SK-N-SH (cell line): ENCODE measurements around the gene UFSP2. TPM values are rescaled to one million over a fixed set of nuclear protein-coding genes. Genes with fewer than 3 reads are reported as not detected.

ENCODE experiments used
- CTCF ChIA-PET: fragments of 300-600, 350-600 bp; formaldehyde crosslinking; extraction: SDS; loops from one replicate; lab custom pipeline; 2021; lab: Yijun Ruan, JAX
- POLR2A ChIA-PET: fragments of 350-600 bp; sonication (Branson Sonifier 250); formaldehyde crosslinking; extraction: SDS; loops from one replicate; lab custom pipeline; 2020; ENCODE audit warnings: antibody characterized with exemption, inconsistent platforms; lab: Yijun Ruan, JAX
- DNase-seq: peaks from one replicate; pipeline ENCODE4 v3.0.0; 2012
- H2AFZ ChIP-seq: fragments of 200-600 bp; sonication (generic); 2 replicates; pipeline ENCODE4 v1.8.1; 2016; ENCODE audit warnings: antibody characterized with exemption, mild to moderate bottlenecking, low read depth
- H3F3A ChIP-seq: fragments of 200-600 bp; sonication (generic); replicated peaks from 2 replicates; pipeline ENCODE3; 2016; ENCODE audit warnings: antibody characterized with exemption, mild to moderate bottlenecking; ENCODE audit not compliant: insufficient read depth
- H3K27ac ChIP-seq, 2 experiments: fragments of 200-500 bp in 1 of 2; fragments of 200-600 bp in 1 of 2; sonication (Bioruptor generic) in 1 of 2; sonication (generic), shearing (Covaris generic) in 1 of 2; 2 replicates each; pipeline versions ENCODE4 v1.5.1 to v1.6.1; 2014 to 2016; ENCODE audit warnings: low read depth in 2 of 2, inconsistent platforms in 1 of 2, low read length in 1 of 2, mild to moderate bottlenecking in 1 of 2, mixed read lengths in 1 of 2
- H3K27me3 ChIP-seq: fragments of 200-600 bp; sonication (generic), shearing (Covaris generic); 2 replicates; pipeline ENCODE4 v1.6.1; 2016; ENCODE audit warnings: mixed run types; ENCODE audit not compliant: insufficient read depth
- H3K36me3 ChIP-seq, 2 experiments: fragments of 200-500 bp in 1 of 2; fragments of 200-600 bp in 1 of 2; sonication (Bioruptor generic) in 1 of 2; sonication (generic) in 1 of 2; replicated peaks in 1 of 2; 2 replicates each; pipeline versions ENCODE3 to v1.5.1; 2014 to 2016; ENCODE audit warnings: low read length in 1 of 2, mild to moderate bottlenecking in 1 of 2; ENCODE audit not compliant: insufficient read depth in 2 of 2, control insufficient read depth in 1 of 2
- H3K4me1 ChIP-seq, 2 experiments: fragments of 200-500 bp in 1 of 2; fragments of 200-600 bp in 1 of 2; sonication (Bioruptor generic) in 1 of 2; sonication (generic), shearing (Covaris generic) in 1 of 2; 2 replicates each; pipeline versions ENCODE4 v1.5.1 to v1.6.1; 2014 to 2016; ENCODE audit warnings: low read depth in 1 of 2, low read length in 1 of 2, mixed run types in 1 of 2; ENCODE audit not compliant: insufficient read depth in 2 of 2, control insufficient read depth in 1 of 2
- H3K4me2 ChIP-seq: fragments of 200-600 bp; sonication (generic), shearing (Covaris generic); 2 replicates; pipeline ENCODE4 v1.6.1; 2017; ENCODE audit warnings: mixed run types
- H3K4me3 ChIP-seq, 2 experiments: fragments of 200-500 bp in 1 of 2; fragments of 200-600 bp in 1 of 2; sonication (Bioruptor generic) in 1 of 2; sonication (generic), shearing (Covaris generic) in 1 of 2; 2 replicates each; pipeline versions ENCODE4 v1.5.1 to v1.8.1; 2014 to 2016; ENCODE audit warnings: low read depth in 2 of 2, inconsistent platforms in 1 of 2, low read length in 1 of 2, mild to moderate bottlenecking in 1 of 2, mixed read lengths in 1 of 2, moderate library complexity in 1 of 2
- H3K79me2 ChIP-seq: fragments of 200-600 bp; sonication (generic); 2 replicates; pipeline ENCODE4 v1.8.1; 2017; ENCODE audit warnings: mild to moderate bottlenecking; ENCODE audit not compliant: insufficient read depth
- H3K9ac ChIP-seq: fragments of 200-600 bp; sonication (generic); 2 replicates; pipeline ENCODE4 v1.6.1; 2017; ENCODE audit warnings: mixed run types
- H3K9me2 ChIP-seq: fragments of 200-600 bp; sonication (generic); 2 replicates; pipeline ENCODE4 v1.6.1; 2017; ENCODE audit warnings: mixed run types
- H3K9me3 ChIP-seq: fragments of 200-600 bp; sonication (generic); 2 replicates; pipeline ENCODE4 v1.6.1; 2017; ENCODE audit warnings: mixed run types, mild to moderate bottlenecking, moderate library complexity
- H4K20me1 ChIP-seq: fragments of 200-600 bp; sonication (generic); 2 replicates; pipeline ENCODE4 v1.6.1; 2017; ENCODE audit warnings: mild to moderate bottlenecking, mixed run types; ENCODE audit not compliant: insufficient read depth
- ELF1 ChIP-seq: IDR thresholded peaks from 2 replicates; pipeline ENCODE4 v1.4.0; 2012
- EP300 ChIP-seq, 2 experiments: IDR thresholded peaks; 2 replicates each; pipeline versions ENCODE4 v1.4.0 to v1.6.1; 2012; ENCODE audit warnings: borderline replicate concordance in 1 of 2, low read depth in 1 of 2, low read length in 1 of 2
- EZH2phosphoT487 ChIP-seq: fragments of 200-600 bp; sonication (generic); IDR thresholded peaks from 2 replicates; pipeline ENCODE4 v1.6.1; 2017; ENCODE audit warnings: low read depth, mixed run types, mild to moderate bottlenecking, antibody characterized with exemption, moderate library complexity, borderline replicate concordance
- FOSL2 ChIP-seq: IDR thresholded peaks from 2 replicates; pipeline ENCODE4 v1.4.0; 2012; ENCODE audit warnings: low read depth, mild to moderate bottlenecking, moderate library complexity, borderline replicate concordance
- FOXM1 ChIP-seq: IDR thresholded peaks from 2 replicates; pipeline ENCODE4 v1.4.0; 2012; ENCODE audit warnings: low read depth, mild to moderate bottlenecking
- GATA2 ChIP-seq: sonication (generic); formaldehyde crosslinking; IDR thresholded peaks from 2 replicates; pipeline ENCODE4 v1.5.0; 2020; ENCODE audit warnings: mild to moderate bottlenecking, missing genetic modification reagents
- MEF2A ChIP-seq: IDR thresholded peaks from 2 replicates; pipeline ENCODE4 v1.4.0; 2012; ENCODE audit warnings: low read depth, borderline replicate concordance
- NFIC ChIP-seq: IDR thresholded peaks from 2 replicates; pipeline ENCODE4 v1.4.0; 2012; ENCODE audit warnings: borderline replicate concordance
- RAD21 ChIP-seq: IDR thresholded peaks from 2 replicates; pipeline ENCODE4 v1.6.1; 2012; ENCODE audit warnings: mild to moderate bottlenecking, low read length
- RFX5 ChIP-seq: IDR thresholded peaks from 2 replicates; pipeline ENCODE4 v1.6.1; 2012; ENCODE audit warnings: mild to moderate bottlenecking, improper control_type of control experiment, low read length
- RXRA ChIP-seq: IDR thresholded peaks from 2 replicates; pipeline ENCODE4 v1.4.0; 2012; ENCODE audit warnings: low read depth, mild to moderate bottlenecking, borderline replicate concordance
- SIN3A ChIP-seq: IDR thresholded peaks from 2 replicates; pipeline ENCODE4 v1.6.1; 2012; ENCODE audit warnings: low read depth, mild to moderate bottlenecking, low read length, moderate library complexity, borderline replicate concordance
- TAF1 ChIP-seq: IDR thresholded peaks from 2 replicates; pipeline ENCODE4 v1.6.1; 2012; ENCODE audit warnings: low read depth, mild to moderate bottlenecking, low read length, moderate library complexity, borderline replicate concordance
- YY1 ChIP-seq: IDR thresholded peaks from 2 replicates; pipeline ENCODE4 v1.4.0; 2012; ENCODE audit warnings: low read depth, mild to moderate bottlenecking
- WGBS: methylation state at CpG from one replicate; pipeline ENCODE4 v1.1.6; 2017; ENCODE audit warnings: low lambda C conversion rate; 5-methylcytosine and 5-hydroxymethylcytosine counted together
- polyA plus RNA-seq, 3 experiments: library from polyadenylated mRNA; depleted of rRNA; stranded (reverse); fragments of >200 nt; gene quantifications; 2 replicates each; pipeline ENCODE4 v1.2.3, GENCODE V29; 2012
- TF ChIP-seq, protein P1 (sequence below): IDR thresholded peaks from 2 replicates; pipeline ENCODE4 v1.4.0; 2012; ENCODE audit warnings: low read depth
- TF ChIP-seq, protein P2 (sequence below): IDR thresholded peaks from 2 replicates; pipeline ENCODE4 v1.4.0; 2012; ENCODE audit warnings: low read depth, borderline replicate concordance
- TF ChIP-seq, protein P3 (sequence below): IDR thresholded peaks from 2 replicates; pipeline ENCODE4; 2012

The UFSP2 gene
- polyA plus RNA-seq, 1 of the 3 experiments (the other 2 are of a cell fraction): 15.5 TPM

DNA sequence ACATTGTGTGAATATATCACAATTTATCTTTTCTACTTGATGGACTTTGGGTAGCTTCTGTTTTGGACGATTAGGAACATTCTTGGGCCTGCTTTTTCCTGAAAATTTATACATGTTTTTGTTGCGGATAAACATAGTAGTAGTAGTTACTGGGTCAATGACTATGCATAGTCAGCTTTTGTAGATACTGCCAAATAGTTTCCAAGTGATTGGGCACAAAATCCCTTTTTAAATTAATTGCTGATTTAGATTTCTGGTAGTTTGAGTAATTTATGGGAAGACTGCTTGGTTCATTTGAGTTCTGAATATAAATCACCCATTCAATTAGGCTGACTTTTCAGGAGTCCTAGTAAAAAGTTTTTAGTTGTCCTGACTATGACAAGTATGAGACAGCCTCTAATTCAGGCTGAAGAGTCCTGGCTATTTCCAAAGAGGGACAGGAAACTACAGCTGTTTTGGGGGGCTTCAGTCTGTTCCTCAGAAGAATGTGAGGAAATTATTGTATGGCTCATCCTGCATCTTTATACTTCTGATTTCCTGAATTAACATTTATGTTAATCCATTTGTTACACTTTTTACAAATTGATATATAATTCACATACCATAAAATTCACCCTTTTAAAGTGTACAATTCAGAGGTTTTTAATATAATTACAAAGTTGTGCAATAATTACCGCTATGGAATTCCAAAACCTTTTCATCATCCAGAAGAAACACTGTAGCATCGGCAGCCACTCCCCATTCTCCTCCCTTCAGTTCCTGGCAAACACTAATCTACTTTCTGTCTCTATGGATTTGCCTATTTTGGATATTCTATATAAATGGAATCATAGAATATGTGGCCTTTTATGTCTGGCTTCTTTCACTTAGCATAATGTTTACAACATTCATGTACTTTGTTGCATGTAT lies 44.2 kb downstream of the UFSP2 start:
- WGBS: 54% methylated on average over 4 of the region's 4 CpGs
- Histone ChIP-seq H3K4me2 (no peak overlapping the region), H3K36me3 (peaks cover 9 to 27% of the 10 kb centered on the region in 2 experiments), H3F3A (no peaks in the 10 kb centered on the region), H3K9ac (no peak overlapping the region), H3K4me3 (no peak overlapping the region), H3K27me3 (no peaks in the 10 kb centered on the region), H3K79me2 (no peaks in the 10 kb centered on the region), H3K9me2 (no peaks in the 10 kb centered on the region), H3K9me3 (no peaks in the 10 kb centered on the region), H4K20me1 (no peaks in the 10 kb centered on the region), H2AFZ (no peak overlapping the region), H3K27ac (no peak overlapping the region), H3K4me1 (peaks cover 2 to 7% of the 10 kb centered on the region in 2 experiments; a peak in 1 of 4 replicates)
- ChIA-PET CTCF (no interaction called here), POLR2A (no interaction called here)
- DNase-seq: no peak
- no peak for TF ChIP-seq EP300 (IDR thresholded peaks at IDR 0.05; ENCODE audit: borderline replicate concordance in 1 of 2, low read depth in 1 of 2, low read length in 1 of 2)
- no peak for TF ChIP-seq GATA2 (CRISPR knock-in tag)
- TF ChIP-seq RXRA: no peak
- TF ChIP-seq, protein P1, sequence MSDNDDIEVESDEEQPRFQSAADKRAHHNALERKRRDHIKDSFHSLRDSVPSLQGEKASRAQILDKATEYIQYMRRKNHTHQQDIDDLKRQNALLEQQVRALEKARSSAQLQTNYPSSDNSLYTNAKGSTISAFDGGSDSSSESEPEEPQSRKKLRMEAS: no peak
- TF ChIP-seq EZH2phosphoT487: no peak

DNA sequence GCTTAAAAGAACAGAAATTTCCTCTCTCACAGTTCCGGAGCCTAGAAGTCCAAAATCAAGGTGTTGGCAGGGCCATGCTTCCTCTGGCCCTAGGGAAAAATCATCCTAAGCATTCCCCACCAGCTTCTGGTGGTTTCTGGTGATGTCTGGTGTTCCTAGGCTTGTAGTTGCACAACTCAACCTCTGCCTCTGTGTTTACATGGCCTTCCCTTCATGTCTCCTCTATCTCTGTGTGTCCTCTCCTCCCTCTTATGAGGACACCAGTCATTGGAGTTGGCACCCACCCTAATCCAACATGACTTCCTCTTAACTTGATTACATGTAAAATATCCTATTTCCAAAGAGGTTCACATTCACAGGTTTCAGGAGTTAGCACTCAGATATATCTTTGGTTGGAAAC lies 45.4 kb downstream of the UFSP2 start:
- TF ChIP-seq EP300 (IDR thresholded peaks at IDR 0.05; ENCODE audit: borderline replicate concordance in 1 of 2, low read depth in 1 of 2, low read length in 1 of 2) (no peak), TAF1 (no peak), NFIC (no peak), SIN3A (no peak), RXRA (no peak), ELF1 (no peak), MEF2A (no peak), EZH2phosphoT487 (no peak), RFX5 (no peak), FOSL2 (no peak), YY1 (no peak), FOXM1 (no peak), GATA2 (CRISPR knock-in tag) (no peak), RAD21 (no peak)
- TF ChIP-seq, protein P2, sequence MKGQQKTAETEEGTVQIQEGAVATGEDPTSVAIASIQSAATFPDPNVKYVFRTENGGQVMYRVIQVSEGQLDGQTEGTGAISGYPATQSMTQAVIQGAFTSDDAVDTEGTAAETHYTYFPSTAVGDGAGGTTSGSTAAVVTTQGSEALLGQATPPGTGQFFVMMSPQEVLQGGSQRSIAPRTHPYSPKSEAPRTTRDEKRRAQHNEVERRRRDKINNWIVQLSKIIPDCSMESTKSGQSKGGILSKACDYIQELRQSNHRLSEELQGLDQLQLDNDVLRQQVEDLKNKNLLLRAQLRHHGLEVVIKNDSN: no peak
- TF ChIP-seq, protein P3, sequence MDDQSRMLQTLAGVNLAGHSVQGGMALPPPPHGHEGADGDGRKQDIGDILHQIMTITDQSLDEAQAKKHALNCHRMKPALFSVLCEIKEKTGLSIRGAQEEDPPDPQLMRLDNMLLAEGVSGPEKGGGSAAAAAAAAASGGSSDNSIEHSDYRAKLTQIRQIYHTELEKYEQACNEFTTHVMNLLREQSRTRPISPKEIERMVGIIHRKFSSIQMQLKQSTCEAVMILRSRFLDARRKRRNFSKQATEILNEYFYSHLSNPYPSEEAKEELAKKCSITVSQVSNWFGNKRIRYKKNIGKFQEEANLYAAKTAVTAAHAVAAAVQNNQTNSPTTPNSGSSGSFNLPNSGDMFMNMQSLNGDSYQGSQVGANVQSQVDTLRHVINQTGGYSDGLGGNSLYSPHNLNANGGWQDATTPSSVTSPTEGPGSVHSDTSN: no peak
- TF ChIP-seq, protein P1: no peak
- Histone ChIP-seq H3K9ac (no peak overlapping the region), H3K27ac (no peak overlapping the region), H3K79me2 (no peaks in the 10 kb centered on the region), H3K4me1 (0 out of 4 replicates have a peak, but pooled peaks cover 0 to 4% of the 10 kb centered on the region in 2 experiments), H3F3A (no peaks in the 10 kb centered on the region), H4K20me1 (no peaks in the 10 kb centered on the region), H3K4me2 (no peak overlapping the region), H2AFZ (no peak overlapping the region), H3K27me3 (no peaks in the 10 kb centered on the region), H3K9me2 (no peaks in the 10 kb centered on the region), H3K4me3 (no peak overlapping the region), H3K9me3 (no peaks in the 10 kb centered on the region), H3K36me3 (peaks cover 9 to 30% of the 10 kb centered on the region in 2 experiments)
- WGBS: 85% methylated on average over 1 of the region's 1 CpG
- CTCF ChIA-PET: interaction anchor here (1.3 kb wide), 1 partner anchor 11 kb away, joined by 4 read pairs; no protein-coding TSS in a partner anchor
- POLR2A ChIA-PET: no interaction called here
- no peak for DNase-seq
